ENCODE measurements around the gene CLNK. TPM values are rescaled to one million over a fixed set of nuclear protein-coding genes. Genes with fewer than 3 reads are reported as not detected.

CLNK gene, protein sequence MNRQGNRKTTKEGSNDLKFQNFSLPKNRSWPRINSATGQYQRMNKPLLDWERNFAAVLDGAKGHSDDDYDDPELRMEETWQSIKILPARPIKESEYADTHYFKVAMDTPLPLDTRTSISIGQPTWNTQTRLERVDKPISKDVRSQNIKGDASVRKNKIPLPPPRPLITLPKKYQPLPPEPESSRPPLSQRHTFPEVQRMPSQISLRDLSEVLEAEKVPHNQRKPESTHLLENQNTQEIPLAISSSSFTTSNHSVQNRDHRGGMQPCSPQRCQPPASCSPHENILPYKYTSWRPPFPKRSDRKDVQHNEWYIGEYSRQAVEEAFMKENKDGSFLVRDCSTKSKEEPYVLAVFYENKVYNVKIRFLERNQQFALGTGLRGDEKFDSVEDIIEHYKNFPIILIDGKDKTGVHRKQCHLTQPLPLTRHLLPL
- under 1 TPM in 1 of 9 donors, not detected in 8; 0.35 TPM for total RNA-seq
- under 1 TPM in 2 of 3 donors, not detected in 1; 0.07 to 0.26 TPM for polyA plus RNA-seq
- long read RNA-seq, donor 1: 0 reads
- long read RNA-seq, donor 2: 0 reads
- long read RNA-seq, donor 3: 0 reads
- long read RNA-seq, donor 4: 0 reads
- long read RNA-seq, donor 5: 0 reads
- long read RNA-seq, donor 6: 0 reads
- long read RNA-seq, donor 7: 0 reads
- long read RNA-seq, donor 8: 0 reads
- long read RNA-seq, donor 9: 0 reads
- long read RNA-seq, donor 10: 0 reads

DNA sequence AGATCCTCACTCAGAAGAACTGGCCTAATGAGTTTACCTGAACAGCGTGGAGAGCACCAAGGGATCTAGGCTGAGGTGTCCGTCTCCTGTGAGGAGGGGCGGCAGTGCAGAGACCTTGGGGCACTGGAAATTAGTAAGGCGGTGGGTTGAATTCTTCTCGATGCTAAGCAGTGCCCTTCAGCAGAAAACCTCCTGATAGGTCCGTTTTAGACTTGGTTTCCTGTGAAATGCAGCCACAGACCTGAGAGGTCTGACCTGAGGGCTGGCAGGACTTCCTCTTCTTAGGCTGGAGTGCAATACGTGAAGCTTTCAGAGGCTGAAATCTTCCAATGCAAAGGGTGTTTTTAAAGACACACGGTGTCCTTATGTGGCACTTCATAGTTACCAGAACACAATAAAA lies at the start of gene CLNK:
TSS of gene CLNK (minus strand) at position 138 of the 400 bp plus-strand sequence. CDS start 16,899 bp downstream, outside the sequence.
- Histone ChIP-seq H3K4me3 (no peak within 1 kb of the TSS), H3K27ac (no peak within 1 kb of the TSS), H3K4me1 (replicated peaks in 1 of 2) (no peaks in the 10 kb centered on the region), H3K27me3 (no peaks in the 10 kb centered on the region), H3K9me3 (replicated peaks in 1 of 3) (no peaks in the 10 kb centered on the region), H3K36me3 (replicated peaks in 1 of 2) (no peaks in the 10 kb centered on the region)
- intact Hi-C loops (cut with DNase I): no loop called here
- TF ChIP-seq, protein P1, sequence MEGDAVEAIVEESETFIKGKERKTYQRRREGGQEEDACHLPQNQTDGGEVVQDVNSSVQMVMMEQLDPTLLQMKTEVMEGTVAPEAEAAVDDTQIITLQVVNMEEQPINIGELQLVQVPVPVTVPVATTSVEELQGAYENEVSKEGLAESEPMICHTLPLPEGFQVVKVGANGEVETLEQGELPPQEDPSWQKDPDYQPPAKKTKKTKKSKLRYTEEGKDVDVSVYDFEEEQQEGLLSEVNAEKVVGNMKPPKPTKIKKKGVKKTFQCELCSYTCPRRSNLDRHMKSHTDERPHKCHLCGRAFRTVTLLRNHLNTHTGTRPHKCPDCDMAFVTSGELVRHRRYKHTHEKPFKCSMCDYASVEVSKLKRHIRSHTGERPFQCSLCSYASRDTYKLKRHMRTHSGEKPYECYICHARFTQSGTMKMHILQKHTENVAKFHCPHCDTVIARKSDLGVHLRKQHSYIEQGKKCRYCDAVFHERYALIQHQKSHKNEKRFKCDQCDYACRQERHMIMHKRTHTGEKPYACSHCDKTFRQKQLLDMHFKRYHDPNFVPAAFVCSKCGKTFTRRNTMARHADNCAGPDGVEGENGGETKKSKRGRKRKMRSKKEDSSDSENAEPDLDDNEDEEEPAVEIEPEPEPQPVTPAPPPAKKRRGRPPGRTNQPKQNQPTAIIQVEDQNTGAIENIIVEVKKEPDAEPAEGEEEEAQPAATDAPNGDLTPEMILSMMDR (IDR thresholded peaks at IDR 0.05): no peak
- no peak for TF ChIP-seq POLR2A (IDR thresholded peaks at IDR 0.05)
- no peak for DNase-seq
- 70 to 74% (median 72%) methylated on average over 8 of the region's 8 CpGs for WGBS, 4 donors

DNA sequence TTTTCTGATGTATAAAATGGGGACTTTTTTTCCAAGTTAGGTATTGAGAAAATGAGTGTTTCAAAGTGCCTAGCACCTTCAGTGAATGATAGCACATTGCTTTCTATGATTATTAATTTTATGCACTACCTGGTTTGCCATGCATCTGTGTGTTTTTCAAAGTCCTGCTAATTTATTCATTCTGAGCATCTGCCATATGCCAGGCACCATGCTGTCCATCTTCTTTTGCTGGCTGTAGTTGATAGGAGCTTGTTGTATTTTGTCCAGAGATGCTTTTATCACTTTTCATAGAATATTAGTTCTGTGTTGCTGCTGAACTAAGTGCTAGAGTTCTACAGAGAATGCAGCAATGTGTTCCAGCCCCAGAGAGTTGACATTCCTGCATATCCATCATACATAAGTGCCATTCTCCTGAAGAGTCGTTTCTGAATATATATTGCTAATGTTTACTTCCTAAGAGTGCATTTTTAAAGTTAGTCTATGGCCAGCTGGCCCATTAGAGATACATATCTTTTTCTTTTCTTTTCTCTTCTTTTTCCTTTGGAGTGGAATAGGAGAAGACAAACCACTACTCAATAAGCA lies 49.0 kb upstream of the CLNK start:
- intact Hi-C loops (cut with DNase I): no loop called here
- no peaks in the 10 kb centered on the region for H3K36me3 ChIP-seq (replicated peaks in 1 of 2)
- TF ChIP-seq, protein P1 (IDR thresholded peaks at IDR 0.05): no peak
- TF ChIP-seq POLR2A (IDR thresholded peaks at IDR 0.05): no peak
- WGBS, 4 donors: 47 to 57% (median 52%) methylated on average over 1 of the region's 1 CpG
- H3K9me3 ChIP-seq (replicated peaks in 1 of 3): no peaks in the 10 kb centered on the region
- DNase-seq: no peak
- H3K4me3 ChIP-seq: no peak overlapping the region
- H3K27me3 ChIP-seq: no peaks in the 10 kb centered on the region
- no peaks in the 10 kb centered on the region for H3K4me1 ChIP-seq (replicated peaks in 1 of 2)
- H3K27ac ChIP-seq: no peak overlapping the region

DNA sequence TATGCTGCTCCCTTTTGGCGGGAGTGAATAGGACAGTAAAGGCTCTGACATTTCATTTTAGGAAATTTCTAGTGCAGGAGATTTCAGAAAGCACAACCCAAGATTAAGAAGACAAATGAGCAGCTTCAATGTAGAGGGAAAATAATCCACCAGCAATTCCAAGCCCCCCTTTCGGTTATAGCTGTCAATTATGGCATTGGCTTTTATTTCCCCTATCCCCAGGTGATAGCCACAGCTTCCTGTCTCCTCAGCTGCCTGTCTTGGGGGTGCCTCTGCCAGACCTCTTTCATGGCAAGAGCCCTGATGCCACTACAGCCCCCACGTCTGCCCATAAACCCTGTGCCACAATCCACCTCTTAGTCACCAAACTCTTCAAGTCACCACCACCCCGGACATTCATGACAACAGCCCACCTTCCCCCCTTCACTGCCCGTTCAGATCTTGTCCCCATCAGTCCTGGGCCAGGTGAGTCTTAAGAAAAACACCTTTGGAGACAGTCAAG lies 48.4 kb upstream of the CLNK start:
- intact Hi-C loops (cut with DNase I): no loop called here

More for the DNA sequence above, 48.4 kb upstream of the CLNK start:
- Histone ChIP-seq H3K4me3 (no peak overlapping the region), H3K4me1 (replicated peaks in 1 of 2) (no peaks in the 10 kb centered on the region), H3K9me3 (replicated peaks in 1 of 3) (no peaks in the 10 kb centered on the region), H3K36me3 (replicated peaks in 1 of 2) (no peaks in the 10 kb centered on the region), H3K27ac (no peak overlapping the region), H3K27me3 (no peaks in the 10 kb centered on the region)
- TF ChIP-seq POLR2A (IDR thresholded peaks at IDR 0.05): no peak
- TF ChIP-seq, protein P1 (IDR thresholded peaks at IDR 0.05): no peak
- 67 to 74% (median 68%) methylated on average over 5 of the region's 5 CpGs for WGBS, 4 donors
- DNase-seq: no peak
